Duodenal mucosa (tissue), 2 donors: ENCODE results near the gene GATAD2A.
A peak's percentile ranks its signal among the peaks of the same experiment; 100 is the strongest.

ENCODE experiments used
- H3K27ac ChIP-seq: one replicate; pipeline ENCODE4 v1.7.0; 2013; ENCODE audit warnings: low read depth, low read length
- H3K27me3 ChIP-seq, 2 donors: one replicate each; pipeline ENCODE4 v1.7.0; 2013; ENCODE audit warnings: low read length in 2 of 2, control low read depth in 1 of 2; ENCODE audit not compliant: insufficient read depth in 2 of 2, control insufficient read depth in 1 of 2
- H3K36me3 ChIP-seq, 2 donors: one replicate each; pipeline ENCODE4 v1.7.0; 2013; ENCODE audit warnings: low read length in 2 of 2, control low read depth in 1 of 2; ENCODE audit not compliant: insufficient read depth in 2 of 2, control insufficient read depth in 1 of 2
- H3K4me1 ChIP-seq, 2 donors: one replicate each; pipeline ENCODE4 v1.7.0; 2013; ENCODE audit warnings: low read length in 2 of 2, control low read depth in 1 of 2; ENCODE audit not compliant: insufficient read depth in 2 of 2, control insufficient read depth in 1 of 2
- H3K4me3 ChIP-seq, 2 donors: one replicate each; pipeline ENCODE4 v1.7.0; 2013; ENCODE audit warnings: low read length in 2 of 2, low read depth in 1 of 2
- H3K9ac ChIP-seq, 2 donors: one replicate each; pipeline ENCODE4 v1.7.0; 2013; ENCODE audit warnings: low read length in 2 of 2, low read depth in 1 of 2
- H3K9me3 ChIP-seq, 2 donors: one replicate each; pipeline ENCODE4 v1.7.0; 2013; ENCODE audit warnings: low read length in 2 of 2, control low read depth in 1 of 2; ENCODE audit not compliant: control insufficient read depth in 1 of 2

GATAD2A gene, protein sequence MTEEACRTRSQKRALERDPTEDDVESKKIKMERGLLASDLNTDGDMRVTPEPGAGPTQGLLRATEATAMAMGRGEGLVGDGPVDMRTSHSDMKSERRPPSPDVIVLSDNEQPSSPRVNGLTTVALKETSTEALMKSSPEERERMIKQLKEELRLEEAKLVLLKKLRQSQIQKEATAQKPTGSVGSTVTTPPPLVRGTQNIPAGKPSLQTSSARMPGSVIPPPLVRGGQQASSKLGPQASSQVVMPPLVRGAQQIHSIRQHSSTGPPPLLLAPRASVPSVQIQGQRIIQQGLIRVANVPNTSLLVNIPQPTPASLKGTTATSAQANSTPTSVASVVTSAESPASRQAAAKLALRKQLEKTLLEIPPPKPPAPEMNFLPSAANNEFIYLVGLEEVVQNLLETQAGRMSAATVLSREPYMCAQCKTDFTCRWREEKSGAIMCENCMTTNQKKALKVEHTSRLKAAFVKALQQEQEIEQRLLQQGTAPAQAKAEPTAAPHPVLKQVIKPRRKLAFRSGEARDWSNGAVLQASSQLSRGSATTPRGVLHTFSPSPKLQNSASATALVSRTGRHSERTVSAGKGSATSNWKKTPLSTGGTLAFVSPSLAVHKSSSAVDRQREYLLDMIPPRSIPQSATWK

GRCh38 chr19:19404879-19405860 lies at the start of gene GATAD2A:
Gene GATAD2A (plus strand): TSS chr19:19405675. CDS start chr19:19465346, 59,671 bp downstream.
- H3K4me1 ChIP-seq = peaks cover 25 to 49% of the 10 kb centered on the region in 2 donors

GRCh38 chr19:19356500-19356899 lies 49.0 kb upstream of the GATAD2A start:
- Histone ChIP-seq H3K4me3 (no peak overlapping the region), H3K27me3 (no peaks in the 10 kb centered on the region), H3K27ac (no peak overlapping the region), H3K36me3 (peaks cover 43 to 57% of the 10 kb centered on the region in 2 donors), H3K9me3 (no peaks in the 10 kb centered on the region), H3K4me1 (peaks cover 0 to 5% of the 10 kb centered on the region in 2 donors), H3K9ac (no peak overlapping the region)

More at GRCh38 chr19:19404879-19405860, at the start of gene GATAD2A:
- H3K9ac ChIP-seq = peak within 1 kb of the TSS; percentile 74 to 75
- no peaks in the 10 kb centered on the region for H3K27me3 ChIP-seq
- H3K4me3 ChIP-seq = peak within 1 kb of the TSS; percentile 72 to 82
- H3K36me3 ChIP-seq = no peaks in the 10 kb centered on the region
- no peaks in the 10 kb centered on the region for H3K9me3 ChIP-seq
- peak within 1 kb of the TSS; percentile 79 for H3K27ac ChIP-seq

GRCh38 chr19:19356901-19357566 lies 48.4 kb upstream of the GATAD2A start:
- Histone ChIP-seq H3K27me3 (no peaks in the 10 kb centered on the region), H3K36me3 (peaks cover 42 to 54% of the 10 kb centered on the region in 2 donors), H3K4me1 (peaks cover 0 to 5% of the 10 kb centered on the region in 2 donors), H3K27ac (no peak overlapping the region), H3K9ac (no peak overlapping the region), H3K4me3 (no peak overlapping the region), H3K9me3 (no peaks in the 10 kb centered on the region)

GRCh38 chr19:19361075-19361594 lies 44.3 kb upstream of the GATAD2A start:
- Histone ChIP-seq H3K4me1 (peaks cover 0 to 9% of the 10 kb centered on the region in 2 donors), H3K27ac (no peak overlapping the region), H3K9me3 (no peaks in the 10 kb centered on the region), H3K36me3 (peaks cover 3 to 13% of the 10 kb centered on the region in 2 donors), H3K9ac (no peak overlapping the region), H3K27me3 (no peaks in the 10 kb centered on the region), H3K4me3 (peak overlapping the region in 1 of 2 donors; percentile 4)

- peaks cover 0 to 4% of the 10 kb centered on the region in 2 donors for H3K36me3 ChIP-seq
- no peak overlapping the region for H3K9ac ChIP-seq
- no peaks in the 10 kb centered on the region for H3K9me3 ChIP-seq
- no peaks in the 10 kb centered on the region for H3K27me3 ChIP-seq
- H3K27ac ChIP-seq = no peak overlapping the region
- H3K4me1 ChIP-seq = peaks cover 0 to 15% of the 10 kb centered on the region in 2 donors
- H3K4me3 ChIP-seq = no peak overlapping the region
Observed at GRCh38 chr19:19362075-19362474, 43.4 kb upstream of the GATAD2A start.

DNA sequence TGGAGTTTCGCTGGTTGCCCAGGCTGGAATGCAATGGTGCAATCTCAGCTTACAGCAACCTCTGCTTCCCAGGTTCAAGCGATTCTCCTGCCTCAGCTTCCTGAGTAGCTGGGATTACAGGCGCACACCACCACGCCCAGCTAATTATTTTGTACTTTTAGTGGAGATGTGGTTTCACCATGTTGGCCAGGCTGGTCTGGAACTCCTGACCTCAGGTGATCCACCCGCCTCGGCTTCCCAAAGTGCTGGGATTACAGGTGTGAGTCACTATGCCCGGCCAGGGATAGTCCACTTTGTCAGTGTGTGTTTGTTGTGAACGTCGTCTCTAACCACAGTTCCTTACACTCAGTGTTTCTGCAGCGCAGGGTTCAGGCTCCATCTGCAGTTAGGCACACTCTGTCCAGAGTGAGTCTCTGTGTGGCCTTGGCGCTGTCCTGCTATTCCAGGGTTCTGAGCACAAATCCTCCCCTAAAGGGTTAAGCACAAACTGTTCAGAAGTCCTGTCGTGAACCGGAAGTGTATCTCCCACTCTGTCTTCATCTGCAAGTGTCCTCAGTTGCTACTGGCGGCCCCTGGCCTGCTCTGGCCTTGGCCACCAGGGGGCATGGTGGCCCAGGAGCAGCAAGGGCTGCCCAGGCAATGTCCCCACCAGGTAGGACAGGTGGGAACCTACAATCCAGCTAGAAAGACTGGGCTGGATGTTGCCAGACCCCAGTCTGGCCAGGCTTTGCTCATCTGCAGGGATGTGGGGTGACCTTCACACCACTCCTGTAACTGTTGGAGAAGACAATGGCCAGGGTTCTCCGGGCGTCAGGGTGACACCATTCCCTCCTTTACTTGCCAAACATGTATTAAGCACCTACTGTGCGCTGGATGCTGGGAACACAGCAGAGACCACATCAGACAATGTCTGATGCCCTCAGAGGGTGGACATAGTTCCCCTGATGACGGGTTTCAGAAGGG lies 38.8 kb upstream of the GATAD2A start:
- H3K4me1 ChIP-seq = peaks cover 0 to 10% of the 10 kb centered on the region in 2 donors
- no peaks in the 10 kb centered on the region for H3K36me3 ChIP-seq
- no peak overlapping the region for H3K27ac ChIP-seq
- peak overlapping the region; percentile 26 to 43 for H3K4me3 ChIP-seq
- no peaks in the 10 kb centered on the region for H3K9me3 ChIP-seq
- peak overlapping the region in 1 of 2 donors; percentile 25 for H3K9ac ChIP-seq
- H3K27me3 ChIP-seq = no peaks in the 10 kb centered on the region

DNA sequence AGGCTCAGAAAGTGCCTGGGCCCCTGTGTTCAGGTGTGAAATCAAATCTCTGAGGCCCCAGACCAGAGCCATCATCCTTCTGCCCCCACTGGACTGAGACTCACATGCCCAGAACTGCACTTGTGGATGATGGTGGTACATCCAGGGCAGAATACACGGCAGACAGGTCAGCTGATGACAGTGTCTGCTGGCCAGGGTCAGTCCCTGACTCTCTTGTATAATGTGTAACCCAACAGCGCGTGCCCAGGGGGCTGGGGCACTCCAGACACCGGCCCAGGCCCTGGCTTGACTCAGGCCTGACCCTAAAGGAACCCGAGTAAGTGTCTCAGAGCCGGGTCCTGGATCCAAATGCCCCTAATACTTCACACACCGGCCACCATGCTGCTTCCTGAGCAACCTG lies 37.4 kb upstream of the GATAD2A start:
- H3K9me3 ChIP-seq = no peaks in the 10 kb centered on the region
- no peak overlapping the region for H3K9ac ChIP-seq
- no peaks in the 10 kb centered on the region for H3K27me3 ChIP-seq
- no peak overlapping the region for H3K4me3 ChIP-seq
- peaks cover 0 to 15% of the 10 kb centered on the region in 2 donors for H3K4me1 ChIP-seq
- no peaks in the 10 kb centered on the region for H3K36me3 ChIP-seq
- no peak overlapping the region for H3K27ac ChIP-seq

DNA sequence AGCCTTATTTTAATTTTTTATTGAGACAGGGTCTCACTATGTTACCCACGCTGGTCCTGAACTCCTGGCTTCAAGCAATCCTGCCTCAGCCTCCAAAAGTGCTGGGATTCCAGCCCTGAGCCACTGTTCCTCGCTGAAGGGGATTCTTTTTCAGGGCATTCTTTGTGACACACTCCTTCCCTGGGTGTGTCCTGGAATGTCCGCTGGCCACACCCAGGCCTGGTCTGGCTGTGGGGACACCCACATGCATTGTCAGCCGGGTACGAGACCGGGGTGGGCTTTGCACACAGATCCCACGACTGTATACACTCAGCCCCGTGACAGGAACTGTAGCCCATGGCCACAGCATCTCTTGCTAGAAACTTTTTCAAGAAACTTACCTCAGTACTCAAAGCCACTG lies 34.4 kb upstream of the GATAD2A start:
- no peak overlapping the region for H3K27ac ChIP-seq
- H3K4me1 ChIP-seq = peaks cover 0 to 11% of the 10 kb centered on the region in 2 donors
- no peak overlapping the region for H3K9ac ChIP-seq

More for the DNA sequence above, 34.4 kb upstream of the GATAD2A start:
- Histone ChIP-seq H3K36me3 (no peaks in the 10 kb centered on the region), H3K27me3 (no peaks in the 10 kb centered on the region), H3K4me3 (no peak overlapping the region), H3K9me3 (no peaks in the 10 kb centered on the region)
